Stimulated activated CD4-positive, alpha-beta T cell treated with anti-CD3 and anti-CD28 coated beads, Interleukin-15, amount 100 ng/mL, for 24 hours (primary cell): ENCODE measurements around the gene VN1R2.
A peak's percentile ranks its signal among the peaks of the same experiment; 100 is the strongest.
"Not testable (repeated sequence)": the region's sequence is repeated elsewhere in the genome, so short reads cannot be mapped to it uniquely, and the experiment has no call there.

Experiments used
- DNase-seq: peaks from one replicate; pipeline ENCODE4 v3.0.0-alpha.2; 2020

The VN1R2 gene, protein sequence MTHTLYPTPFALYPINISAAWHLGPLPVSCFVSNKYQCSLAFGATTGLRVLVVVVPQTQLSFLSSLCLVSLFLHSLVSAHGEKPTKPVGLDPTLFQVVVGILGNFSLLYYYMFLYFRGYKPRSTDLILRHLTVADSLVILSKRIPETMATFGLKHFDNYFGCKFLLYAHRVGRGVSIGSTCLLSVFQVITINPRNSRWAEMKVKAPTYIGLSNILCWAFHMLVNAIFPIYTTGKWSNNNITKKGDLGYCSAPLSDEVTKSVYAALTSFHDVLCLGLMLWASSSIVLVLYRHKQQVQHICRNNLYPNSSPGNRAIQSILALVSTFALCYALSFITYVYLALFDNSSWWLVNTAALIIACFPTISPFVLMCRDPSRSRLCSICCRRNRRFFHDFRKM

DNA sequence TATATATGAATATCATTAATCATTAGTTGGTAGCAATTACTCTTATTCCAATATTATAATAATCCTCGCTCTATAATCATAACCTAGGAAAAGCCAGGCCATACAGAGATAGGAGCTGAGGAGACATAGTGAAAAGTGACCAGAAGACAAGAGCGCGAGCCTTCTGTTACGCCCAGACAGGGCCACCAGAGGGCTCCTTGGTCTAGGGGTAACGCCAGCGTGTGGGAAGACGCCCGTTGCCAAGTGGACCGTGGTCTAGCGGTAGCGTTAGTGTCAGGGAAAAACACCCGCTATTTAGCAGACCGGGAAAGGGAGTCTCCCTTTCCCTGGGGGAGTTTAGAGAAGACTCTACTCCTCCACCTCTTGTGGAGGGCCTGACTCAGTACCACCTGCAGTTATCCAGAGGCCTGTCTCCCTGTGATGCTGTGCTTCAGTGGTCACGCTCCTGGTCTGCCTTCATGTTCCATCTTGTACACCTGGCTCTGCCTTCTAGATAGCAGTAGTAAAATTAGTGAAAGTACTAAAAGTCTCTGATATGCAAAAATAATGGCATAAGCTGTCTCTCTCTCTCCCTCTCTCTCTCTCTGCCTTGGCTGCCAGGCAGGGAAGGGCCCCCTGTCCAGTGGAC, at the start of gene VN1R2:
Gene VN1R2 (plus strand): TSS at position 578 of the 628 bp plus-strand sequence. CDS start 84 bp downstream, outside the sequence.
- not testable (repeated sequence) for DNase-seq

DNA sequence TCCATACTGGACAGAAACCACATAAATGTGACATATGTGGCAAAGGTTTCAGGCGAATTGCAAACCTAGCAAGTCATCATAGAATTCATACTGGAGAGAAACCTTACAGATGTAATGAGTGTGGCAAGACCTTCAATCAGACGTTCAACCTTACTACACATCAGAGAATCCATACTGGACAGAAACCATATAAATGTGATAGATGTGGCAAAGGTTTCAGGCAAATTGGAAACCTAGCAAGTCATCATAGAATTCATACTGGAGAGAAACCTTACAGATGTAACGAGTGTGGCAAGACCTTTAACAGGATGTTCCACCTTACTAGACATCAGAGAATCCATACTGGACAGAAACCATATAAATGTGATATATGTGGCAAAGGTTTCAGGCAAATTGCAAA, 46.5 kb upstream of the VN1R2 start:
- not testable (repeated sequence) for DNase-seq

DNA sequence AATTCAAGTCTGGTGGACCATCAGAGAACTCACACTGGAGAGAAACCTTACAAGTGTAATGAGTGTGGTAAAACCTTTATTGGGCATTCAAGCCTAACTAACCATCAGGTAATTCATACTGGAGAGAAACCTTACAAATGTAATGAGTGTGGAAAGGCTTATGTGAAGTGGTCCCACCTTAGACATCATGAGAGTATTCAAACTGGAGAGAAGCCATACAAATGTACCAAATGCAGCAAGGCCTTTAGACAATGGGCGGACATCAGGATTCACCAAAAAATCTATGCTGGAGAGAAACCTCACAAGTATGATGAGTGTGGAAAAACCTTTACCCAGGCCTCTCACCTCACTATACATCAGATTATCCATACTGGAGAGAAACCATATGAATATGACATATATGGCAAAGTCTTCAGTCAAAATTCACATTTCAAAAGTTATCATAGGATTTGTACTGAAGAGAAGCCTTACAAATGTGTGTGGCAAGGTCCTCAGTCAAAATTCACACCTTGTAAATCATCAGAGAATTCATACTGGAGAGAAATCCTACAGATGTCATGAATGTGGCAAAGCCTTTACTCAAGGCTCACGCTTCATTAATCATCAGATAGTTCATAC, 45.3 kb upstream of the VN1R2 start:
- DNase-seq: no peak

DNA sequence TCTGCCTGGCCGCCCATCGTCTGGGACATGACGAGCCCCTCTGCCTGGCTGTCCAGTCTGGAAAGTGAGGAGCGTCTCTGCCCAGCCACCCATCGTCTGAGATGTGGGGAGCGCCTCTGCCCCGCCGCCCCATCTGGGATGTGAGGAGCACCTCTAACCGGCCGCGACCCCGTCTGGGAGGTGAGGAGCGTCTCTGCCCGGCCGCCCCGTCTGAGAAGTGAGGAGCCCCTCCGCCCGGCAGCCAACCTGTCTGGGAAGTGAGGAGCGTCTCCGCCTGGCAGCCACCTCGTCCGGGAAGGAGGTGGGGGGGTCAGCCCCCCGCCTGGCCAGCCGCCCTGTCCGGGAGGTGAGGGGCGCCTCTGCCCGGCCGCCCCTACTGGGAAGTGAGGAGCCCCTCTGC, 35.4 kb upstream of the VN1R2 start:
- DNase-seq: not testable (repeated sequence)

DNA sequence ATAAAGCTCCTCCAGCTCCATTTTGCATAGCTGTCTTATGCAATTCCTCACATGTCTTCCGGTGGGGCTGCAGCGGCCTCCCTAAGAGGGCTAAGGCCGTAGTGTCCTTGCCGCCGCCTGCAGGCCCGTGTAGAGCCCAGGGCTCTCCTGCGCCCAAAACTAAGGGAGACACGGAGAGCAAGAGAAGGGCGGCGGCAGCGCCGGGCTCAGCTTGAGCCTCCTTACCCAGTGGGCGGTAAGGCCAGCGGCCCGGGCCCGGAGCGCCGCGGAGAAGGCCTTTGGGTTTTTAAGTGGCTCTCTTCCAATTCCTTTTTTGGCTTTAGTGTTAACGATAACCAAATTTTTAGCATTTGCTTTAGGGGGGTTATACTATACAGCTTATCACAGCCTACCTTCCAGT, 33.5 kb upstream of the VN1R2 start:
- DNase-seq: no peak

DNA sequence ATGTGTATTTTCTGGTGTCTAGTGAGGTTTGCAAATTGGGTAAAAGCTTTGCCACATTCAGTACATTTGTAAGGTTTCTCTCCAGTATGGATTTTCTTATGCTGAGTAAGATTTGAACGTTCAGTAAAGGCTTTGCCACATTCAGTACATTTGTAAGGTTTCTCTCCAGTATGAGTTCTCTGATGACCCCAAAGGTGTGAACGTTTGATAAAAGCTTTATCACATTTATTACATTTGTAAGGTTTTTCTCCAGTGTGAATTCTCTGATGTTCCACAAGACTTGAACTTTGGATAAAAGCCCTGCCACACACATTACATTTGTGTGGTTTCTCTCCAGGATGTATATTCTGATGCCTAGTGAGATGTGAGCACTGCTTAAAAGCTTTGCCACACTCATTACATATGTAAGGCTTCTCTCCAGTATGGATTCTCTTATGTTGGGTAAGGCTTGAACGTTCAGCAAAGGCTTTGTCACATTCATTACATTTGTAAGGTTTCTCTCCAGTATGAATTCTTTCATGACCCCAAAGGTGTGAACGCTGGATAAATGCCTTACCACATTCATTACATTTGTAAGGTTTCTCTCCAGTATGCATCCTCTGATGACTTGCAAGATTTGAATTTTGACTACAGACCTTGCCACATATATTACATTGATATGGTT, 20.8 kb upstream of the VN1R2 start:
- no peak for DNase-seq

DNA sequence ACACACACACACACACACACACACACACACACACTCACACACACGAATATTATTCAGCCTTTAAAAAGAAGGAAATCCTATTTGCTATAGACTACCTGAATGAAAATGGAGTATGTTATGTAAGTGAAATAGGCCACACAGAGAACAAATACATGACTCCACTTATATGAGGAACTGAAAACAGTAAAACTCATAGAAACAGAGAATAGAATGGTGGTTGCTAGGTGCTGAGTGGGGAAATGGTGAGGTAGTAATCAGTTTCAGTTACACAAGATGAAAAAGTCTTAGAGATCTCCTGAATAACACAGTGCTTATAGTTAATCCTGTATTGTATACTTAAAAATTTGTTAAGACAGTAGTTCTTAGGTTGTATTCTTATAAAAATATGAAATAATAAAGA, 11.6 kb upstream of the VN1R2 start:
- no peak for DNase-seq

DNA sequence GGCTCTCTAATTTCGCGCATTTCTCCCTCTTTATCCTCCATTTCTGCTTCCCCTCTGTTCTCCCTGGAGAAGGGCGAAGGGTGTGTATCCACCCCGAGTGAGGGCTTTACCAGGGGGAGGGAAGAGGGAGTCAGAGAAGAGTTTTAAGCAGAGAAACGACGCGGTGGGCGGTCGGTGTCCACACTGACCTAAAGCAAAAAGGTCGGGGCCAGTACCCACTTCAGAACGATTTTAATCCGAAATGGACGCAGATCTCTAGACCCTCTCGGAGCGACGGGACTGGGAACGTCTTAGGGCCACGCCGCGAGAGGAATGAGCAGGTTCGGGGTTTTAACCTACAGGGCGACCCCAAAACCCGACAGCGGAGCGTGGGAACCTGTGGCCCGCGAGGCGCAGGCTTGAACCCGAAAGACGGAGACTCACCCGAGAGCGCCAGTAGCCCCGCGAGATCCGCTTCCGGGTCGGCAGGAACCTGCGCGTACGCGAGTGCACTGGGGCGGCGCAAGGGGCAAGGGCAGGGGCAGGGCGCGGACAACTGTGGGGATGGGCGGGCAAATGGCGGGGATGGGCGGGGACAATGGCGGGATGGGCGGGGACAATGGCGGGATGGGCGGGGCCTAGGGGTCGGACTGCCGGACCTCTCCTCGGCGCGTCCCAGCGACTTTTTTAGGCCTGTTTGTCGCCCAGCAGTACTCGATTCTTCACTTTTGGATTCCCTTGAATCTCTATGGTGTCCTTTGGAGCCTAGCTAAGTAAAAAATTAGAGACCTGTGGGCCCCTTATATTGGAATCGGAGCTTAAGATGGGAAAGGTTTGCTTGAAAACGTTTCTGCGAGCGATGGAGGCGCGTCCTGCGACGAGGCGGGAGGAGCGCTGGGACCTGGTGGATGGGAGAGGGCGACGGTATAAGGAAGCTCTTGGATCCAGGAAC, 3.4 kb upstream of the VN1R2 start, which contains the start of gene ZNF677:
Gene ZNF677 (minus strand): TSS at position 463 of the 931 bp plus-strand sequence. CDS start 3,323 bp downstream, outside the sequence.
- DNase-seq: peak; percentile 84

DNA sequence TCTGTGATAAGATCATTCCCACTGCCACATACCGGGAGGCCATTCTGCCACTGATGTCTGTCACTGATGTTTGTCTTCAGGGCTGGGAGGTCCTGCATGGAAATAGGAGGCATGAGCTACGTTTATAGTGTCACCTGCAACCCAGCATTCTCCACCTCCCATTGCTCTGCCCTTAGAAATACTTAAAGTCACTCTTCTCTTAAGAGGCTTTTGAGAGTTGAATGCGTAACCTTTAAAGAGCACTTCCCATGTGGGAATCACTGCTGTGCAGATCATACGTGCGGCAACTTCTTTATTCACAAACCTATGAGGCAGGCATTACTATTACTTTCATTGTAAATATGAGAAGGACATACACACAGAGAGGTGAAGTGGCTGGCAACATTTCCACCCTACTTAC, 9.5 kb downstream of the VN1R2 start, which contains the start of gene VN1R4:
Gene VN1R4 (minus strand): TSS at position 101 of the 400 bp plus-strand sequence. CDS start 58 bp downstream, at position 43.
- not testable (repeated sequence) for DNase-seq

DNA sequence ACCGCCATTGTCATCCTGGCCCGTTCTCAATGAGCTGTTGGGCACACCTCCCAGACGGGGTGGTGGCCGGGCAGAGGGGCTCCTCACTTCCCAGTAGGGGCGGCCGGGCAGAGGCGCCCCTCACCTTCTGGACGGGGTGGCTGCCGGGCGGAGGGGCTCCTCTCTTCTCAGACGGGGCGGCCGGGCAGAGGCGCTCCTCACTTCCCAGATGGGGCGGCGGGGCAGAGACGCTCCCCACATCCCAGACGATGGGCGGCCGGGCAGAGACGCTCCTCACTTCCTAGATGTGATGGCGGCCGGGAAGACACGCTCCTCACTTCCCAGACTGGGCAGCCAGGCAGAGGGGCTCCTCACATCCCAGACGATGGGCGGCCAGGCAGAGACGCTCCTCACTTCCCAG, 11.8 kb downstream of the VN1R2 start:
- DNase-seq: not testable (repeated sequence)

DNA sequence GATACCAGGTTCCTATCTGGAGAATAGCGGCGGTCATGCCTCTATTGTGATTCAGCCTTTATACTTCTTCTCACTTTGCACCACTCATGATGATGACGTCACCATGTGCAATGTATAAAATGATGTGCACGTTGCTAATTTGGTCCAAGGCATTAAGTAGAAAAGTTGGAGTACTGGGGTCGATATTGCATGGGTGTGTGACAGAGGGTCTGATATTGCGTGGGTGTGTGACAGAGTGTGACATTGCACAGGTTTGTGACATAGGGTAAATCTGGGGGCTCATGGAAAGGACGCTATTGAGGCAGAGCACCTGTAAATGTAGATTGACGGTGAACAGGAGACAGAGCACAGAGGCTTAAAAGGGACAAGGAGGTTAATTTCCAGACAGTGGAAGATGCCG, 14.0 kb downstream of the VN1R2 start:
- DNase-seq: no peak

DNA sequence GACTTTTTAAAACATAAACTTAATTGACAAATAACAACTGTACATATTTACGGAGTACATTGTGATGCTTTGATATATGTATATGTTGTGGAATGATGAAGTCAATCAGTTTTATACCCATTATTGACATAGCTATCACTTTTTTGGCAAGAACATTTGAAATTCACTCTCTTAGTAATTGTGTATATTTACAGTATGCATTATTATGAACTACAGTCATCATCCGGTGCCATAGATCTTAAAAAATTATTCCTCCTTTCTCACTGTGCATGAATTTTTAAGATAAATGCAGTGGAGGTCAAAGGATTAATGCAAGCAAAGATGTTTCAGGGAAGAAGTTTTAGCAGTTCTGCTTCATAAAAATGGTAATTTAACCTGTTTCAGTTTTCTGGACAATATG, 17.4 kb downstream of the VN1R2 start:
- DNase-seq: no peak

DNA sequence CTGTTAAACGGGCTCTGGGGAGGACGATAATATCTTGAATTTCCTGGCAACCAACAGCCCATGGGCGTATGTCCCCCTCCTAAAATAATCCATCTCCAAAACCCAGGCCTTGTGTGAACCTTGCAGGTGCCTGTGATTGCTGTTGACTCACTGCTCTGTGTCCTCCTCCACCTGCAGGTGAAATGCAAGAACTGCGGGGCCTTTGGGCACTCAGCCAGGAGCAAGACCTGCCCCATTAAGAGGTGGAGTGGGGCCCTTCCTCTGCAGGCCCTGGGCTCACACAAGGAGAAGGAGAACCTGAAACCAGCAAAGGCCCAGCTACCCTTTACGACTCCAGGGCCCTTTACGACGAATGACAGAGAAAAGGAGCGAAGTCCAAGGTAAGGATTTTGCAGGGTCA, 23.9 kb downstream of the VN1R2 start:
- DNase-seq: peak; percentile 7

DNA sequence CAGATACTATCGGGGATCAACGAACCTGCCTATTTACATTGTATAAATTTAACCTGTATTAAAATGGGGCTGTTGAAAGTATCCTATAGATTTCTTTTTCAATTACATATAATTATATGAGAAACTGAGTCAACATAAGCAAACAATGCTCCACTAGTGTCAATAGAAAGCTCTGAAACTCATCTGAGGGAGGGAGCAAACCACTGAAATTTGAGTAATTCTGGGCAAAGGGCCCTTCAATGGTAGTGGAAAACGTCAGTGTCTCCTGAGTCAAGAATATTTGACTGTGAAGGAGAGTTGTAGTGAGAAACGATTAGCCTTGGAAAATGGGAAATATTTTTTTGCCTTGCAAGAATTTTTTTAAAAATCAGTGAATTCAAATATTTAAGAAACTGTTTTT, 27.0 kb downstream of the VN1R2 start:
- no peak for DNase-seq

DNA sequence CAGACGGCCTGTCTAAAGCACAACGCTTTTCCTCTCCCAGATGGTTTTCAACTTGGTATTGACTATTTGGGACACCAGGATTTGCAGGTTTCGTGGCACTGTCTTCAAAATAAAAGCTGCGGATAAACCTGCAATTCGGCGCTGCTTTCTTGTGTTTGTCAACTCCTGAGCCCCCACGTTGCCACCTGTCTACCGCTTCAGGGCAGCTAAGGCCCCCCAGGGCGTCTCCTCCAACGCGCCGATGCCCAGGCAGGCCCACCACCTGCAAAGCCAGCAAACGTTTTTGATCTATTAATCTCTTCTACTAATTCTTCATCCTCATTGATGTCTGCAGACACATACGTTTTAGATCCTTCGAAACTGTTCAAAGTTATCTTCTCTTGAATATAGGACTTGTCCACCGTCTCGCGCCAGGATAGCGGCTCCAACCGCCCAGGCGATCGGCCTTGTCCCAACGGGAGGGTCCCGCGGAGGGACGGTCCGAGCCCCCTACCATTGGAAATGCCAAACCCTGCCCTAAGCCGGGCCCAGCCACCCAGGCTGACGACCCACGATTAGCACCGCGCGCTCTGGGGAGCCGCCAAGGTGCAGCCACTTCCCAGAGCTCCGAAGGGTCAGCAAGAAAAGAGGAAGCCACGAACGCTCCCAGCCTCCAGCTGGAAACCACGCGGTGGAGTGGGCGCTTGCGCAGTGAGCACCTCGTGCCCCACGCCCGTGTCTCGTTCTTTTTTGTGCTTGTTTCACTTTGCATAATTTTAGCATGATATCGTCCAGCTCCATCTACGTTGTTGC, 32.9 kb downstream of the VN1R2 start:
- no peak for DNase-seq

DNA sequence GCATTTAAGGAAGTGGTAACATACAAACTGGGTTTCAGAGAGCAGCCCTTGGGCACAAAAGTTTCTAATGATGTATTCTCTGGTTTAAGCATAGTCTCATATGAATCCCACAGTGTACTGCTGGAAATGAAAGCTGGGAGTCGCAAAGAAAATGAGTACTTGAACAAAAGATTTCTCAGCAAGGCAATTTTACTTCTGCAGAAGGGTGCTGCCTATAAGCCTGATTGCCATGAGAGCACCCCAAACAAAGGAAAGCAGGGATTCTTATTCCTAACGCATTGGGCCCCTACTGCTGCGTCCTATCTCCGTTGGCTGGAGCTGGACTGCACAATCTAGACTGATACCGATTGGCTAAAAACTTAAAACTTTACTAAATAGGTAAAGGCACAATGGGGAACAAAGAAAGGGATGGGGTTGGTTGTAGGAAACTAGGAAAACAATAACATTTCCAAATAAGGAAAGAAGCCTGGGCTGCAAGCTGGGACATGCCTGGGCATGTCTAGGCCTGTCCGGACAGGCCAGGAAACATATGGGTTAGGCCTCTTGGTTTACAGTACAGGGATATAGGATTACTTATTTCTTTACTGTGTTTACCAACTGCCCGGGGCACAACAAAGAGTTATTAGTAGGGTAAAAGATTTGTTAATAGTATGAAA, 36.8 kb downstream of the VN1R2 start:
- no peak for DNase-seq

DNA sequence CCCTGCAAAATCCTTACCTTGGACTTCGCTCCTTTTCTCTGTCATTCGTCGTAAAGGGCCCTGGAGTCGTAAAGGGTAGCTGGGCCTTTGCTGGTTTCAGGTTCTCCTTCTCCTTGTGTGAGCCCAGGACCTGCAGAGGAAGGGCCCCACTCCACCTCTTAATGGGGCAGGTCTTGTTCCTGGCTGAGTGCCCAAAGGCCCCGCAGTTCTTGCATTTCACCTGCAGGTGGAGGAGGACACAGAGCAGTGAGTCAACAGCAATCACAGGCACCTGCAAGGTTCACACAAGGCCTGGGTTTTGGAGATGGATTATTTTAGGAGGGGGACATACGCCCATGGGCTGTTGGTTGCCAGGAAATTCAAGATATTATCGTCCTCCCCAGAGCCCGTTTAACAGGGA, 43.2 kb downstream of the VN1R2 start:
- not testable (repeated sequence) for DNase-seq

DNA sequence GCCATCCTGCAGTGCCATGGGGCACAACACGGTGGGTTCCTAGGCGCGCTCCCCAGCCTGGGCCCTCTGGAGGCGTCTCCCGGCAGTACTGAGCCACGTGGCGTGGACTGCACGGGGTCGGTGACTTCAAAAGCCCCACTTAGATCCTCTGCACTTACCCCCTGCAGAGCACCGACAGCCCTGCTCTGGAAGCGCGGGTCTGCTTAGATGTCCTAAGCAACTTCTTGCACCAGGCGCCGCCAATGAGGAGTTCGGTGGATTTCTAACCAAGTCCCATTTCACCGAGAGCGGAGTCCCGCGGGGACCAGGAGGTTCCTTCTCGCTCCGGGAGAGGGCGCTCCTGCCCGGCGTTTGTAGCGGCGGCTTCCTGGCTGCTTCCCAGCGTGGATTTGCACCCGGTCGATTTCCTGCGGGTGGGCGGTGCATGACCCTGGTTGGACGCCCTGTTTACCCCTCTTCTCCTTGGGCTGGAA, 50.3 kb downstream of the VN1R2 start:
- peak; percentile 6 for DNase-seq
